Measurements from ENCODE around the gene SH3PXD2A. TPM values are rescaled to one million over a fixed set of nuclear protein-coding genes. Genes with fewer than 3 reads are reported as not detected.
A peak's percentile ranks its signal among the peaks of the same experiment; 100 is the strongest.

The SH3PXD2A gene
- total and polyA plus RNA-seq, 5 donors from 2014 or later = 0.24 to 15.4 (median 0.47) TPM

DNA sequence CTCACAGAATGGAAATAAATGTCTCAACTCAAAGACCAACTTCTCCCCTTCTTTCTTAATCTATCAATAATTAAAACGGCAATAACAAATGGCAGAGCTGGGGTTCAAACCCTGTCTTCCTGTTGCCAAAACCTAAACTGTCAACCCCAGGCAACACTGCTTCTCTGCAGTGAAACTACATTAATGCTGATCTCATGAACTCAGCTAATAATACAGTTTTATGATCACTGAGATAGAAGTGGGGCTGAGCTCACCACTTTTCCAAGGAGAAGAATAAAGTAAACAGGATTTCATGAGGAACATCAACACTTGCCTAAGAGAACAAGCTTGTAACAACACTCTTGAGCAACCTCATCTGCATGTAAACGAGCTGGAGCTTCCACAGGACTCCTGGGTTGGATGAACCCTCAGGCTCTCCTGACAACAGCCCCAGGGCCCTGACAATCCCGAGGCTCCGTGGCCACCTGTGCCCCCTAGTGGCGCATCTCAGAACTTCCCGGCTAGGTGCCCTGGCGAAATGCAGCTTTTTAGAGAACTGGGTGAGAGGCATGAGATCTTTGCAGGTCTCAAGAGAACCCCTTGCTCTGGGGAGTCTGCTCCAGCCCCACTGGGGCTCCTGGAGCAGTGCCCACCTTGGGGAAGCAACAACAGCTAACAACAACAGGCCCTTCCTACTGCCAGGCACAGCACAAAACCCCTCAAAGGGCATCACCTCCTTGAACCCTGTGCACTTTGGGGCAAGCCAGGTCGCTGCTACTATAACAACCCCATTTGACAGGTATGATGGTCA lies 169.3 kb downstream of the SH3PXD2A start:
- ATAC-seq (ENCODE audit: low read depth in 2 of 2) = peak; percentile 77 to 83
- Mint-ChIP-seq H3K9me3 (no peaks in the 10 kb centered on the region), H3K36me3 (no peaks in the 10 kb centered on the region), H3K4me1 (peaks cover 0 to 10% (median 5%) of the 10 kb centered on the region in 4 donors), H3K4me3 (peak overlapping the region in 2 of 4 donors; percentile 27 to 44), H3K27ac (peak overlapping the region in 2 of 3 donors; percentile 77 to 78), H3K27me3 (peaks cover 8% of the 10 kb centered on the region)
- Histone ChIP-seq H3K36me3 (ENCODE audit: control insufficient read depth, insufficient read depth, low read length) (no peaks in the 10 kb centered on the region), H3K27ac (ENCODE audit: insufficient read depth, low read length, poor library complexity, severe bottlenecking) (no peak overlapping the region), H3K27me3 (ENCODE audit: control insufficient read depth, insufficient read depth, low read length) (no peaks in the 10 kb centered on the region), H3K9me3 (ENCODE audit: control insufficient read depth in 2 of 2, low read length in 2 of 2) (no peaks in the 10 kb centered on the region), H3K4me3 (ENCODE audit: low read depth, low read length) (no peak overlapping the region), H3K4me1 (ENCODE audit: control insufficient read depth, insufficient read depth, low read length, poor library complexity, severe bottlenecking) (peaks cover 3% of the 10 kb centered on the region)
- DNase-seq = peak; percentile 60 to 73 (median 69)

DNA sequence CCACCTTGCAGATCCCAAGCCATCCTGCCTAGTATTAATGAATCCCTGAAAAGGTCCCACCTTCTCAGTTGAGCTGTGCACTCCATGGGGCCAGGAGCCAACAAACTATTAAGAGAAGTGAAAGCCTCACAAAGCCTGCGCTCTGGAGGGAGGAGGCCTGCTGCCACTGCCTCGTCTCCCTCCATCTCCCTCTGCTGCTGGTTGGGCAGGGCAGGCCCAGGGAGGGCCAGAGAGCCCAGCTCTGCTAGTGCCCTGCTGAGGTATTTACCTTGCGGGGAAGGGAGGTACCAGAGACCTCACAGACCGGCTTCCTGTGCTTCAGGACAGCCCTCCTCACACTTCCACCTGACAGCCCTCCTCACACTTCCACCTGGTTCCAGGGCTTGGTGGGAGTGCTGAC lies 171.5 kb downstream of the SH3PXD2A start:
- Mint-ChIP-seq H3K4me1 (peaks cover 0 to 7% (median 6%) of the 10 kb centered on the region in 4 donors), H3K9me3 (no peaks in the 10 kb centered on the region), H3K4me3 (no peak overlapping the region), H3K27ac (peak overlapping the region; percentile 62 to 91 (median 71)), H3K36me3 (no peaks in the 10 kb centered on the region), H3K27me3 (peaks cover 4% of the 10 kb centered on the region)
- Histone ChIP-seq H3K27me3 (ENCODE audit: control insufficient read depth, insufficient read depth, low read length) (no peaks in the 10 kb centered on the region), H3K4me1 (ENCODE audit: control insufficient read depth, insufficient read depth, low read length, poor library complexity, severe bottlenecking) (peaks cover 3% of the 10 kb centered on the region), H3K4me3 (ENCODE audit: low read depth, low read length) (no peak overlapping the region), H3K27ac (ENCODE audit: insufficient read depth, low read length, poor library complexity, severe bottlenecking) (no peak overlapping the region), H3K9me3 (ENCODE audit: control insufficient read depth in 2 of 2, low read length in 2 of 2) (no peaks in the 10 kb centered on the region), H3K36me3 (ENCODE audit: control insufficient read depth, insufficient read depth, low read length) (no peaks in the 10 kb centered on the region)
- DNase-seq (no peak), ATAC-seq (ENCODE audit: low read depth in 2 of 2) (no peak)

- no peak for DNase-seq
- H3K4me1 Mint-ChIP-seq = peaks cover 0 to 20% (median 11%) of the 10 kb centered on the region in 4 donors
- ATAC-seq (ENCODE audit: low read depth in 2 of 2) = no peak
- Histone ChIP-seq H3K4me1 (ENCODE audit: control insufficient read depth, insufficient read depth, low read length, poor library complexity, severe bottlenecking) (peaks cover 14% of the 10 kb centered on the region), H3K9me3 (ENCODE audit: control insufficient read depth in 2 of 2, low read length in 2 of 2) (no peaks in the 10 kb centered on the region), H3K36me3 (ENCODE audit: control insufficient read depth, insufficient read depth, low read length) (no peaks in the 10 kb centered on the region), H3K27ac (ENCODE audit: insufficient read depth, low read length, poor library complexity, severe bottlenecking) (no peak overlapping the region), H3K4me3 (ENCODE audit: low read depth, low read length) (no peak overlapping the region), H3K27me3 (ENCODE audit: control insufficient read depth, insufficient read depth, low read length) (no peaks in the 10 kb centered on the region)
- peaks cover 4% of the 10 kb centered on the region for H3K27me3 Mint-ChIP-seq
- no peaks in the 10 kb centered on the region for H3K9me3 Mint-ChIP-seq
- no peaks in the 10 kb centered on the region for H3K36me3 Mint-ChIP-seq
- H3K27ac Mint-ChIP-seq = no peak overlapping the region
- H3K4me3 Mint-ChIP-seq = no peak overlapping the region
These were observed 172.7 kb downstream of the SH3PXD2A start for GRCh38 chr10:103682631-103683030.

DNA sequence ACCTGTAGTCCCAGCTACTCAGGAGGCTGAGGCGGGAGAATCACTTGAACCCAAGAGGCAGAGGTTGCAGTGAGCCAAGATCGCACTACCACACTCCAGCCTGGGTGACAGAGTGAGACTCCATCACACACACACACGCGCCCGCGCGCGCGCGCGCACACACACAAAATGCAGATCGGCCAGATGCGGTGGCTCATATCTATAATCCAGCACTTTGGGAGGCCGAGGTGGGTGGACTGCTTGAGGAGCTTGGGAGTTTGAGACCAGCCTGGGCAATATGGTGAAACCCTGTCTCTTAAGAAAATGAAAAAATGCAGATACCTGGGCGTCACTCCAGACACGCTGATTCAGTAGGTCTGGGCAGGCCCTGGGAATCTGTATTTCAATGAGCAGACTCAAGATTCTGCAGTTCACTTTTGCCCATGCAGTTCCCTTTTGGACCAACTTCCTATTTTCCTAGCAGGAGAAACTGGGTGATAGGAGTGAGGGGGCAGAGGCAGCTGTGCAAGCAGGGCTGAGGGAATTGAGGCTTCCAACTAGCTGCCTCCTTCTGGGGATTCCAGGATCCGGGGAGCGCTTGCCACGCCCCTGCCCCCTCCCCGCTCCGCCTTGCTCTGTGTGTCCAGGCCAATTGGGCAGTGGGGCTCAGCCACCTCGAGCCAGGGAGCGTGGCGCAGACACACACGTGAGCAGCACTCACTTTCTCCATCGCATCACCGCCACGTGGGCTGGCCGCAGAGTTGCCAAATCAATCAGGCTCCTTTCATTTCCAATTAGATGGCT lies 173.6 kb downstream of the SH3PXD2A start:
- Mint-ChIP-seq H3K27me3 (peaks cover 4% of the 10 kb centered on the region), H3K4me3 (no peak overlapping the region), H3K9me3 (peaks cover 0 to 2% (median 0%) of the 10 kb centered on the region in 7 donors), H3K4me1 (peaks cover 0 to 25% (median 14%) of the 10 kb centered on the region in 4 donors), H3K36me3 (no peaks in the 10 kb centered on the region), H3K27ac (peak overlapping the region in 1 of 3 donors; percentile 42)
- Histone ChIP-seq H3K27ac (ENCODE audit: insufficient read depth, low read length, poor library complexity, severe bottlenecking) (no peak overlapping the region), H3K9me3 (ENCODE audit: control insufficient read depth in 2 of 2, low read length in 2 of 2) (no peaks in the 10 kb centered on the region), H3K27me3 (ENCODE audit: control insufficient read depth, insufficient read depth, low read length) (no peaks in the 10 kb centered on the region), H3K4me1 (ENCODE audit: control insufficient read depth, insufficient read depth, low read length, poor library complexity, severe bottlenecking) (peaks cover 23% of the 10 kb centered on the region), H3K36me3 (ENCODE audit: control insufficient read depth, insufficient read depth, low read length) (no peaks in the 10 kb centered on the region), H3K4me3 (ENCODE audit: low read depth, low read length) (no peak overlapping the region)
- ATAC-seq (ENCODE audit: low read depth in 2 of 2) = no peak
- no peak for DNase-seq

DNA sequence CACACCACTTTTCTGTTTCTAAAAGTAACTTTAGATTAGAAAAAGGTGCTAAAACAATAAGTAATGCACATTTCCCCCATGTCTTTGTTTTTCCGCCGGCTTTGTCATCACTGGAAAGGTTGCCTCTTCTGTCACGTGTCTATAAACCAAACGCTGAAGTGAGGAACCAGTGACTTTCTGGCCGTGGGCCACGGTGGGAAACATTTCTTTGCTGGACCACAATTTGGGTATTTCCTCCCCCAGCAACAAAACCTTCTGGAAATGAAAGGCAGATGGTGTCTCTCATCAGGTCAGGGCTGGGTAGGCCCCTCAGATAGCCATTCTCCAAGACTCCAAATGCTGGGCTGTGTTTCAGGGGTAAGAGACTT lies 174.5 kb downstream of the SH3PXD2A start:
- Mint-ChIP-seq H3K4me3 (no peak overlapping the region), H3K9me3 (peaks cover 0 to 2% (median 0%) of the 10 kb centered on the region in 7 donors), H3K36me3 (no peaks in the 10 kb centered on the region), H3K27me3 (no peaks in the 10 kb centered on the region), H3K27ac (peak overlapping the region in 1 of 3 donors; percentile 49), H3K4me1 (peaks cover 0 to 25% (median 10%) of the 10 kb centered on the region in 4 donors)
- Histone ChIP-seq H3K4me1 (ENCODE audit: control insufficient read depth, insufficient read depth, low read length, poor library complexity, severe bottlenecking) (peaks cover 20% of the 10 kb centered on the region), H3K27me3 (ENCODE audit: control insufficient read depth, insufficient read depth, low read length) (no peaks in the 10 kb centered on the region), H3K36me3 (ENCODE audit: control insufficient read depth, insufficient read depth, low read length) (no peaks in the 10 kb centered on the region), H3K9me3 (ENCODE audit: control insufficient read depth in 2 of 2, low read length in 2 of 2) (no peaks in the 10 kb centered on the region), H3K27ac (ENCODE audit: insufficient read depth, low read length, poor library complexity, severe bottlenecking) (no peak overlapping the region), H3K4me3 (ENCODE audit: low read depth, low read length) (no peak overlapping the region)
- ATAC-seq (ENCODE audit: low read depth in 2 of 2) (no peak), DNase-seq (no peak)

GRCh38 chr10:103679096-103679790 lies 176.1 kb downstream of the SH3PXD2A start:
- DNase-seq = no peak
- Histone ChIP-seq H3K27me3 (ENCODE audit: control insufficient read depth, insufficient read depth, low read length) (no peaks in the 10 kb centered on the region), H3K36me3 (ENCODE audit: control insufficient read depth, insufficient read depth, low read length) (no peaks in the 10 kb centered on the region), H3K4me1 (ENCODE audit: control insufficient read depth, insufficient read depth, low read length, poor library complexity, severe bottlenecking) (peaks cover 20% of the 10 kb centered on the region), H3K9me3 (ENCODE audit: control insufficient read depth in 2 of 2, low read length in 2 of 2) (no peaks in the 10 kb centered on the region), H3K27ac (ENCODE audit: insufficient read depth, low read length, poor library complexity, severe bottlenecking) (peak overlapping the region; percentile 90), H3K4me3 (ENCODE audit: low read depth, low read length) (peak overlapping the region; percentile 75)
- H3K27me3 Mint-ChIP-seq = no peaks in the 10 kb centered on the region
- peaks cover 0 to 25% (median 10%) of the 10 kb centered on the region in 4 donors for H3K4me1 Mint-ChIP-seq
- no peak for ATAC-seq (ENCODE audit: low read depth in 2 of 2)
- peak overlapping the region in 1 of 4 donors; percentile 77 for H3K4me3 Mint-ChIP-seq
- H3K36me3 Mint-ChIP-seq = no peaks in the 10 kb centered on the region
- peaks cover 0 to 2% (median 0%) of the 10 kb centered on the region in 7 donors for H3K9me3 Mint-ChIP-seq
- H3K27ac Mint-ChIP-seq = peak overlapping the region; percentile 92 to 99 (median 98)

DNA sequence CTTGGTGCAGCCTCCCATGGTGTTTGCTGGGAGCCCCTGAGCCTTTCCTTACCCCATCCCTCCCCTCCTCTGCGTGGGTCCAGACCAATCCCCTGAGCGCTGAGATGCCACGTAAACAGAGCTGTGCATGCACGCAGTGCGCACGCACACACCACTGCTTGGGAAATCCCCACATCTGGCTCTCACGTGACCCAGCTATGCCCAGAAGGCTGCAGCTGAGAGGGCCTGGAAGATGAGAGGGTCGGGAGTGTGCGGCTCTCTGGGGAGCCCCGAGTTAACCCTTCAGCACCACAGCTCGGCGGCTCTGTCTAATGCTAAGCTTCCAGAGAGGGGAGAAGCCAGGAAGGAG lies 177.2 kb downstream of the SH3PXD2A start:
- DNase-seq (peak; percentile 91 to 92 (median 91)), ATAC-seq (ENCODE audit: low read depth in 2 of 2) (peak; percentile 97 to 99)
- H3K4me3 Mint-ChIP-seq = peak overlapping the region; percentile 77 to 92 (median 89)
- H3K4me3 ChIP-seq (ENCODE audit: low read depth, low read length) = peak overlapping the region; percentile 75
- H3K4me1 ChIP-seq (ENCODE audit: control insufficient read depth, insufficient read depth, low read length, poor library complexity, severe bottlenecking) = peaks cover 20% of the 10 kb centered on the region
- H3K36me3 Mint-ChIP-seq = no peaks in the 10 kb centered on the region
- H3K9me3 ChIP-seq (ENCODE audit: control insufficient read depth in 2 of 2, low read length in 2 of 2) = no peaks in the 10 kb centered on the region
- H3K9me3 Mint-ChIP-seq = peaks cover 0 to 2% (median 0%) of the 10 kb centered on the region in 7 donors
- peak overlapping the region; percentile 90 for H3K27ac ChIP-seq (ENCODE audit: insufficient read depth, low read length, poor library complexity, severe bottlenecking)
- no peaks in the 10 kb centered on the region for H3K36me3 ChIP-seq (ENCODE audit: control insufficient read depth, insufficient read depth, low read length)
- no peaks in the 10 kb centered on the region for H3K27me3 ChIP-seq (ENCODE audit: control insufficient read depth, insufficient read depth, low read length)
- H3K27ac Mint-ChIP-seq = peak overlapping the region; percentile 74 to 99 (median 98)
- H3K4me1 Mint-ChIP-seq = peaks cover 0 to 25% (median 10%) of the 10 kb centered on the region in 4 donors
- no peaks in the 10 kb centered on the region for H3K27me3 Mint-ChIP-seq
